Head of caudate nucleus (tissue), 42 donors: ENCODE results near the gene MC3R.

Source experiments
- DNase-seq, 42 donors: peaks; one replicate each; pipeline versions ENCODE4 v3.0.0 to v3.0.0-alpha.2; 2020 to 2021; ENCODE audit warnings: mixed read lengths in 7 of 42
- intact Hi-C: fragments of 100-400 bp; cut with DNase I; formaldehyde crosslinking; loops from one replicate; pipeline ENCODE4 v1.15.0; 2022

MC3R gene

GRCh38 chr20:56245761-56246160 lies 2.8 kb upstream of the MC3R start:
- no peak for DNase-seq
- intact Hi-C loops: loop anchor here (5.0 kb wide), 1 partner anchor 97 kb away; no protein-coding TSS in a partner anchor

DNA sequence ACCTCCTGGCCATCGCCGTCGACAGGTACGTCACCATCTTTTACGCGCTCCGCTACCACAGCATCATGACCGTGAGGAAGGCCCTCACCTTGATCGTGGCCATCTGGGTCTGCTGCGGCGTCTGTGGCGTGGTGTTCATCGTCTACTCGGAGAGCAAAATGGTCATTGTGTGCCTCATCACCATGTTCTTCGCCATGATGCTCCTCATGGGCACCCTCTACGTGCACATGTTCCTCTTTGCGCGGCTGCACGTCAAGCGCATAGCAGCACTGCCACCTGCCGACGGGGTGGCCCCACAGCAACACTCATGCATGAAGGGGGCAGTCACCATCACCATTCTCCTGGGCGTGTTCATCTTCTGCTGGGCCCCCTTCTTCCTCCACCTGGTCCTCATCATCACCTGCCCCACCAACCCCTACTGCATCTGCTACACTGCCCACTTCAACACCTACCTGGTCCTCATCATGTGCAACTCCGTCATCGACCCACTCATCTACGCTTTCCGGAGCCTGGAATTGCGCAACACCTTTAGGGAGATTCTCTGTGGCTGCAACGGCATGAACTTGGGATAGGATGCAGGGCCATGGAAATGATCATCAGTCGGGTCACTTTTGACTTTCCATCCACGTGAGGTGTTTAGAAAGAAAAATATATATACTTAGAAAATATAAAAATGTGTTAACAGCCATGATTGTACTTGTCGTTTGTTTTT lies 868 bp downstream of the MC3R start:
- DNase-seq: peak in 15 of 42 donors; percentile 2 to 46 (median 13)
- intact Hi-C loops: loop anchor here (5.0 kb wide), 1 partner anchor 93 kb away; no protein-coding TSS in a partner anchor

GRCh38 chr20:56249956-56250355 lies 1.4 kb downstream of the MC3R start:
- DNase-seq: no peak
- intact Hi-C loops: loop anchor here (5.0 kb wide), 1 partner anchor 92 kb away; no protein-coding TSS in a partner anchor

- DNase-seq: no peak
- intact Hi-C loops: no loop called here
Measured at GRCh38 chr20:56257604-56258003, 9.1 kb downstream of the MC3R start.

DNA sequence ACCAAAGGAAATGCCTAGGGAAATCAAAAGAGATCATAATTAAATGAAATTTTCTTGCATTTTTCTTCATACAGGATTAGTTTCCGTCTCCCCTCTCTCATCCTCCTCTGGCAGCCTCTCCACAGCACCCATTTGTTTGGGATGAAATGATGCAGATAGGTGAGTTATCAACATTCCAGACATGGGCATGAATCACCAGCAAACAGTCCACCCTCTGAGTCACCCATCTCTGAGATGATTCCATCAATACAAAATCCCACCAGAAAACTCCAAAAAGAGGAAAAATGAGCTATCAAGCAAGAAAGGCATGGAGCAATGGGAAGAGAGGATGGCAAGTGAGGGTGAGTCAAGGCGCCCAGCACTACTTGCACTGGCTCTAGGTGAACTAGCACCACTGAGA lies 11.4 kb downstream of the MC3R start:
- no peak for DNase-seq
- intact Hi-C loops: no loop called here

GRCh38 chr20:56268536-56268935 lies 20.0 kb downstream of the MC3R start:
- intact Hi-C loops: no loop called here

DNA sequence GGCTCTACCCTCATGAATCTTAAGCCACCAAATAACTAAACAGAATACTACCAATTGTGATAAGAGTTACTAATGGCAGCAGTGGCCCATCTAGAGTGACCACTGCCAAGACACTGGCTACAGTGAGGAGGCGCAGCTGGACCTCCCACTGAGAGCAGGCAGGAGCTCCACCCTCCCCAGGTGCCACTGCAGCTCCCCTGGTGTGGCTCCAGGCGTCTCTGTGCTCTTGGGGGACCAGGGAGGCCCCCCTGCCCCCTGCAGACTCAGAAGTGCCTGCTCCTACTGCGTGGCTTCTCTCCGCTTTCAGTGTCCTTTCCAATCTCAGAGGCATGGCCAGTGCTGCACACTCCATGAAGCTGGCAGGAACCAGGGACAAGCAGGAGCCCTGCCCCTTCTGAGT lies 23.4 kb downstream of the MC3R start:
- no peak for DNase-seq
- intact Hi-C loops: no loop called here

More at GRCh38 chr20:56268536-56268935, 20.0 kb downstream of the MC3R start:
- no peak for DNase-seq

DNA sequence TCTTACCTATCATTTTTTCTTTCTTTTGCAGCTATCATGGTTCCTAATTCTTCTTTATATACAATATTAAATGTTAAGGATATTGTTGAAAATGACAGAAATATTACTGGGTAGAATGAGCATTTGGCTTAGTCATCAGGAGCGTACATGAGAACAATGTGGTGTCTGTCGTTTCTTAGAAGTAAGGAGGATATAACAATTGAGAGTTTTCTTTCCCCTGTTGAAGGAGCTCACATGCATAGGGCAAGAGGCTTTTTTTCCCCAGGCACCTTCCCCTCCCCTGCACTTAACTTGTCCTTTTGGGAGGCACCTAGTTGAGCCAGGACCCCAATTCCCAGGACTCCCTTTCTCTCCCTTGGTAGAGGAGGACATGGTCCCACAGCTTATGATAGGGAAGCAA lies 25.0 kb downstream of the MC3R start:
- intact Hi-C loops: no loop called here
- no peak for DNase-seq

DNA sequence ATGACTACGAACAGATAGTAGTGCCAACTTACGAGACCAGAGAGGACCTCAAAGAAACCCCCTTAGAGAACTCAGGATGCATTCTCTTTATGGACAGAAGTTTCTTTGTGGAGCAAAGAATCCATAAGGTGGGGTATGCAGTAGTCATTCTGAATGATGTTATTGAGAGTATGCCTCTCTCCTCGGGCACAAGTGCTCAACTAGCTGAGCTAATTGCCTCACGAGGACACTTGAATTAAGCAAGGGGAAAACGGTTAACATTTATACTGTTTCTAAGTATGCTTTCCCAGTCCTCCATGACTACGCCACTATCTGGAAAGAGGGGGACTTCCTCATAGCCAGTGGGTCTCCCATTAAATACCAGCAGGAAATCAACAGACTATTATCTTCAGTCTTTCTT lies 25.6 kb downstream of the MC3R start:
- no peak for DNase-seq
- intact Hi-C loops: no loop called here

DNA sequence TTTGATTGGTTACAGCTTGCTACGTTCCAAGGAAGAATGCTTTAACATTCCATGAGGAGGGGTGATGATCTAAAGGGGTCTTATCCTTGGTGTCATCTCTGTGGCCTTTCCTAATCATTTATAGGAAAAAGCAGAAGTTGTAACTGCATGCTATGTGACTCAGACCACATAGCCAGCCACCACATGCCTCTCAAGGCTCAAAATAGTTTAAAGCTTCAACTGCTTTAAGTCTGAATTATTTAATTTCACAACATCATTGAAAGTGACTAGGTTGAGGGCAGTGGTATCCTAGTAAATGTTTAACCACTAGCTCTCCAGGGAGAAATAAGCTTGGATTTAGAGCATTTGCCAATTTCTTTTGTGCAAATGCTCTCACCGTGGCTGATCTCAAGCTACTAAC lies 29.7 kb downstream of the MC3R start:
- DNase-seq: no peak
- intact Hi-C loops: no loop called here

GRCh38 chr20:56285496-56285895 lies 37.0 kb downstream of the MC3R start:
- intact Hi-C loops: no loop called here
- no peak for DNase-seq

DNA sequence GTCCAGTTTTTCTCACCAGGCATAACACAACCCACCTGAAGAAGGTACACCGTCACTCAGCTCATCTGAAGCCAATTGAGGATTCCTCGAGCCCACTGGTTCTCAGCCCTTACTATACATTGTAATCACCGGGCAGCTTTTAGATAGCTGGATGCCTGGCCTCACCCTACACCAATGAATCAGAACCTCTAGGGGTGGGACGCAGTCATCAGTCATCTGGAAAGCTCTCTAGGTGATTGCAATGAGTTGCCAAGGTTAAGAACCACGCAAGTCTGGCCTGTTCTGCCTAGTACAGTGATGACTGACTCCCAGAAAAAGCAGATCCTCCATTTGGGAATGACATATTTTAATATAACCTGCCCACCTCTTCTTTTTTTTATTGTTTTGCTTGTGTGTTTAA lies 41.1 kb downstream of the MC3R start:
- intact Hi-C loops: no loop called here

GRCh38 chr20:56299362-56299761 lies 50.8 kb downstream of the MC3R start:
- DNase-seq: no peak
- intact Hi-C loops: no loop called here

More for the DNA sequence above, 41.1 kb downstream of the MC3R start:
- no peak for DNase-seq
